OCI-LY7 (cell line): ENCODE results near the gene ILDR2.

Source experiments
- EZH2phosphoT487 ChIP-seq: fragments of 200-600 bp; sonication (generic); IDR thresholded peaks from 2 replicates; pipeline ENCODE4 v1.6.1; 2018; ENCODE audit warnings: low read depth, borderline replicate concordance, mild to moderate bottlenecking, mixed run types, antibody characterized with exemption, low read length, moderate library complexity, mixed read lengths
- TF ChIP-seq, protein P1 (sequence below): fragments of 200-600 bp; sonication (generic); conservative IDR thresholded peaks from 2 replicates; pipeline ENCODE4 v1.5.1; 2014; ENCODE audit warnings: mild to moderate bottlenecking, antibody characterized with exemption, low read length, moderate library complexity, mixed read lengths

DNA sequence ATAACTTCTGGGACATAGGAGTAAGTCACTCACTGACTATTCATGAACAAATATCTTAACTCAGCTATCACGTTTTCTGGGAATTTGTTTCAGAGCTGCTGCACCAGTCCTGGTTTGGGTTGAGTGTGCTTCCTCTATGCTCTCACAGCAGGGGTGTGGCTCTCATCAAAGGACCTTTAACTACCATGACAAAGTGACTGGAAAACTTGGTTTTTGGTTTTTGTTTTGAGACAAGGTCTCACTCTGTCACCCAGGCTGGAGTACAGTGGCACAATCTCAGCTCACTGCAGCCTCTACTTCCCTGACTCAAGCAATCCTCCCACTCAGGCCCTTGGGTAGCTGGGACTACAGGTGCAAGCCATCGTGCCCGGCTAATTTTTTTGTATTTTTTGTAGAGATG is 4.1 kb downstream of the ILDR2 start:
- TF ChIP-seq, protein P1, sequence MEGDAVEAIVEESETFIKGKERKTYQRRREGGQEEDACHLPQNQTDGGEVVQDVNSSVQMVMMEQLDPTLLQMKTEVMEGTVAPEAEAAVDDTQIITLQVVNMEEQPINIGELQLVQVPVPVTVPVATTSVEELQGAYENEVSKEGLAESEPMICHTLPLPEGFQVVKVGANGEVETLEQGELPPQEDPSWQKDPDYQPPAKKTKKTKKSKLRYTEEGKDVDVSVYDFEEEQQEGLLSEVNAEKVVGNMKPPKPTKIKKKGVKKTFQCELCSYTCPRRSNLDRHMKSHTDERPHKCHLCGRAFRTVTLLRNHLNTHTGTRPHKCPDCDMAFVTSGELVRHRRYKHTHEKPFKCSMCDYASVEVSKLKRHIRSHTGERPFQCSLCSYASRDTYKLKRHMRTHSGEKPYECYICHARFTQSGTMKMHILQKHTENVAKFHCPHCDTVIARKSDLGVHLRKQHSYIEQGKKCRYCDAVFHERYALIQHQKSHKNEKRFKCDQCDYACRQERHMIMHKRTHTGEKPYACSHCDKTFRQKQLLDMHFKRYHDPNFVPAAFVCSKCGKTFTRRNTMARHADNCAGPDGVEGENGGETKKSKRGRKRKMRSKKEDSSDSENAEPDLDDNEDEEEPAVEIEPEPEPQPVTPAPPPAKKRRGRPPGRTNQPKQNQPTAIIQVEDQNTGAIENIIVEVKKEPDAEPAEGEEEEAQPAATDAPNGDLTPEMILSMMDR: no peak
- no peak for TF ChIP-seq EZH2phosphoT487
